ENCODE data around the gene ABCC3.
A peak's percentile ranks its signal among the peaks of the same experiment; 100 is the strongest.

ABCC3 gene

GRCh38 chr17:50598487-50598886 lies 36.2 kb upstream of the ABCC3 start:
- Mint-ChIP-seq H3K27ac (no peak overlapping the region), H3K9me3 (no peaks in the 10 kb centered on the region), H3K36me3 (no peaks in the 10 kb centered on the region), H3K4me1 (no peaks in the 10 kb centered on the region), H3K4me3 (no peak overlapping the region)
- DNase-seq (ENCODE audit: low spot score in 2 of 2), result no peak
- ATAC-seq, result no peak

GRCh38 chr17:50599606-50600005 lies 35.1 kb upstream of the ABCC3 start:
- no peaks in the 10 kb centered on the region for H3K4me1 Mint-ChIP-seq
- DNase-seq (ENCODE audit: low spot score in 2 of 2), result no peak
- H3K36me3 Mint-ChIP-seq, result no peaks in the 10 kb centered on the region
- no peak for ATAC-seq
- no peak overlapping the region for H3K4me3 Mint-ChIP-seq
- no peaks in the 10 kb centered on the region for H3K9me3 Mint-ChIP-seq
- H3K27ac Mint-ChIP-seq, result no peak overlapping the region

GRCh38 chr17:50601823-50602375 lies 32.8 kb upstream of the ABCC3 start:
- DNase-seq (ENCODE audit: low spot score in 2 of 2) (no peak), ATAC-seq (no peak)
- Mint-ChIP-seq H3K36me3 (no peaks in the 10 kb centered on the region), H3K27ac (no peak overlapping the region), H3K9me3 (no peaks in the 10 kb centered on the region), H3K4me1 (no peaks in the 10 kb centered on the region), H3K4me3 (no peak overlapping the region)

- H3K9me3 Mint-ChIP-seq, result no peaks in the 10 kb centered on the region
- no peak overlapping the region for H3K4me3 Mint-ChIP-seq
- ATAC-seq, result no peak
- no peak for DNase-seq (ENCODE audit: low spot score in 2 of 2)
- H3K36me3 Mint-ChIP-seq, result no peaks in the 10 kb centered on the region
- H3K27ac Mint-ChIP-seq, result no peak overlapping the region
- no peaks in the 10 kb centered on the region for H3K4me1 Mint-ChIP-seq
Observed at GRCh38 chr17:50602836-50603235, 31.8 kb upstream of the ABCC3 start.

GRCh38 chr17:50603340-50603739 lies 31.3 kb upstream of the ABCC3 start:
- ATAC-seq, result peak; percentile 29

GRCh38 chr17:50604513-50604912 lies 30.2 kb upstream of the ABCC3 start:
- no peak for DNase-seq (ENCODE audit: low spot score in 2 of 2)
- Mint-ChIP-seq H3K27ac (no peak overlapping the region), H3K4me3 (no peak overlapping the region), H3K36me3 (no peaks in the 10 kb centered on the region), H3K4me1 (no peaks in the 10 kb centered on the region), H3K9me3 (no peaks in the 10 kb centered on the region)
- ATAC-seq, result no peak

More at GRCh38 chr17:50603340-50603739, 31.3 kb upstream of the ABCC3 start:
- Mint-ChIP-seq H3K36me3 (no peaks in the 10 kb centered on the region), H3K9me3 (no peaks in the 10 kb centered on the region), H3K4me3 (no peak overlapping the region), H3K4me1 (no peaks in the 10 kb centered on the region), H3K27ac (no peak overlapping the region)
- no peak for DNase-seq (ENCODE audit: low spot score in 2 of 2)

- no peak for ATAC-seq
- Mint-ChIP-seq H3K9me3 (no peaks in the 10 kb centered on the region), H3K4me3 (no peak overlapping the region), H3K27ac (no peak overlapping the region), H3K36me3 (no peaks in the 10 kb centered on the region), H3K4me1 (no peaks in the 10 kb centered on the region)
- no peak for DNase-seq (ENCODE audit: low spot score in 2 of 2)
Observed at GRCh38 chr17:50605429-50605828, 29.3 kb upstream of the ABCC3 start.

- no peak for DNase-seq (ENCODE audit: low spot score in 2 of 2)
- ATAC-seq, result no peak
- no peaks in the 10 kb centered on the region for H3K9me3 Mint-ChIP-seq
- H3K36me3 Mint-ChIP-seq, result no peaks in the 10 kb centered on the region
- H3K27ac Mint-ChIP-seq, result no peak overlapping the region
- H3K4me3 Mint-ChIP-seq, result no peak overlapping the region
- no peaks in the 10 kb centered on the region for H3K4me1 Mint-ChIP-seq
Observed at GRCh38 chr17:50607522-50608175, 27.0 kb upstream of the ABCC3 start.

GRCh38 chr17:50608700-50609379 lies 25.8 kb upstream of the ABCC3 start:
- H3K9me3 Mint-ChIP-seq, result no peaks in the 10 kb centered on the region
- H3K4me3 Mint-ChIP-seq, result no peak overlapping the region
- peak overlapping the region; percentile 4 for H3K27ac Mint-ChIP-seq
- ATAC-seq, result no peak
- H3K4me1 Mint-ChIP-seq, result peaks cover under 1% of the 10 kb centered on the region
- H3K36me3 Mint-ChIP-seq, result no peaks in the 10 kb centered on the region
- no peak for DNase-seq (ENCODE audit: low spot score in 2 of 2)

GRCh38 chr17:50609380-50610074 lies 25.2 kb upstream of the ABCC3 start:
- Mint-ChIP-seq H3K4me3 (no peak overlapping the region), H3K9me3 (no peaks in the 10 kb centered on the region), H3K27ac (no peak overlapping the region), H3K4me1 (peaks cover 7% of the 10 kb centered on the region), H3K36me3 (no peaks in the 10 kb centered on the region)
- DNase-seq (ENCODE audit: low spot score in 2 of 2) (no peak), ATAC-seq (no peak)

GRCh38 chr17:50611634-50612033 lies 23.0 kb upstream of the ABCC3 start:
- Mint-ChIP-seq H3K27ac (no peak overlapping the region), H3K4me3 (no peak overlapping the region), H3K9me3 (no peaks in the 10 kb centered on the region), H3K4me1 (peaks cover 12% of the 10 kb centered on the region), H3K36me3 (no peaks in the 10 kb centered on the region)
- DNase-seq (ENCODE audit: low spot score in 2 of 2) (no peak), ATAC-seq (no peak)

- Mint-ChIP-seq H3K27ac (no peak overlapping the region), H3K4me1 (peaks cover 12% of the 10 kb centered on the region), H3K36me3 (no peaks in the 10 kb centered on the region), H3K9me3 (no peaks in the 10 kb centered on the region), H3K4me3 (no peak overlapping the region)
- ATAC-seq (no peak), DNase-seq (ENCODE audit: low spot score in 2 of 2) (no peak)
Observed at GRCh38 chr17:50612281-50612680, 22.4 kb upstream of the ABCC3 start.

GRCh38 chr17:50613007-50613992 lies 21.4 kb upstream of the ABCC3 start:
- ATAC-seq (no peak), DNase-seq (ENCODE audit: low spot score in 2 of 2) (no peak)
- H3K36me3 Mint-ChIP-seq, result no peaks in the 10 kb centered on the region
- peaks cover 12% of the 10 kb centered on the region for H3K4me1 Mint-ChIP-seq
- no peak overlapping the region for H3K27ac Mint-ChIP-seq
- no peaks in the 10 kb centered on the region for H3K9me3 Mint-ChIP-seq
- H3K4me3 Mint-ChIP-seq, result no peak overlapping the region

- no peaks in the 10 kb centered on the region for H3K36me3 Mint-ChIP-seq
- no peak for ATAC-seq
- peak overlapping the region; percentile 60 for H3K27ac Mint-ChIP-seq
- H3K9me3 Mint-ChIP-seq, result no peaks in the 10 kb centered on the region
- H3K4me1 Mint-ChIP-seq, result peaks cover 12% of the 10 kb centered on the region
- H3K4me3 Mint-ChIP-seq, result no peak overlapping the region
- no peak for DNase-seq (ENCODE audit: low spot score in 2 of 2)
Observed at GRCh38 chr17:50614471-50615051, 20.1 kb upstream of the ABCC3 start.

Data from stimulated activated effector memory CD8-positive, alpha-beta T cell treated with anti-CD3 and anti-CD28 coated beads, Interleukin-12 subunit alpha, Interleukin-12 subunit beta, amount 100 ng/mL, for 72 hours (primary cell).